SK-N-SH (cell line): ENCODE results near the gene TBC1D5. TPM values are rescaled to one million over a fixed set of nuclear protein-coding genes. Genes with fewer than 3 reads are reported as not detected.

Experiments used
- CTCF ChIA-PET: fragments of 300-600, 350-600 bp; formaldehyde crosslinking; extraction: SDS; loops from one replicate; lab custom pipeline; 2021; lab: Yijun Ruan, JAX
- POLR2A ChIA-PET: fragments of 350-600 bp; sonication (Branson Sonifier 250); formaldehyde crosslinking; extraction: SDS; loops from one replicate; lab custom pipeline; 2020; ENCODE audit warnings: antibody characterized with exemption, inconsistent platforms; lab: Yijun Ruan, JAX
- DNase-seq: peaks from one replicate; pipeline ENCODE4 v3.0.0; 2012
- H2AFZ ChIP-seq: fragments of 200-600 bp; sonication (generic); 2 replicates; pipeline ENCODE4 v1.8.1; 2016; ENCODE audit warnings: antibody characterized with exemption, mild to moderate bottlenecking, low read depth
- H3F3A ChIP-seq: fragments of 200-600 bp; sonication (generic); replicated peaks from 2 replicates; pipeline ENCODE3; 2016; ENCODE audit warnings: antibody characterized with exemption, mild to moderate bottlenecking; ENCODE audit not compliant: insufficient read depth
- H3K27ac ChIP-seq, 2 experiments: fragments of 200-500 bp in 1 of 2; fragments of 200-600 bp in 1 of 2; sonication (Bioruptor generic) in 1 of 2; sonication (generic), shearing (Covaris generic) in 1 of 2; 2 replicates each; pipeline versions ENCODE4 v1.5.1 to v1.6.1; 2014 to 2016; ENCODE audit warnings: low read depth in 2 of 2, inconsistent platforms in 1 of 2, low read length in 1 of 2, mild to moderate bottlenecking in 1 of 2, mixed read lengths in 1 of 2
- H3K27me3 ChIP-seq: fragments of 200-600 bp; sonication (generic), shearing (Covaris generic); 2 replicates; pipeline ENCODE4 v1.6.1; 2016; ENCODE audit warnings: mixed run types; ENCODE audit not compliant: insufficient read depth
- H3K36me3 ChIP-seq, 2 experiments: fragments of 200-500 bp in 1 of 2; fragments of 200-600 bp in 1 of 2; sonication (Bioruptor generic) in 1 of 2; sonication (generic) in 1 of 2; replicated peaks in 1 of 2; 2 replicates each; pipeline versions ENCODE3 to v1.5.1; 2014 to 2016; ENCODE audit warnings: low read length in 1 of 2, mild to moderate bottlenecking in 1 of 2; ENCODE audit not compliant: insufficient read depth in 2 of 2, control insufficient read depth in 1 of 2
- H3K4me1 ChIP-seq, 2 experiments: fragments of 200-500 bp in 1 of 2; fragments of 200-600 bp in 1 of 2; sonication (Bioruptor generic) in 1 of 2; sonication (generic), shearing (Covaris generic) in 1 of 2; 2 replicates each; pipeline versions ENCODE4 v1.5.1 to v1.6.1; 2014 to 2016; ENCODE audit warnings: low read depth in 1 of 2, low read length in 1 of 2, mixed run types in 1 of 2; ENCODE audit not compliant: insufficient read depth in 2 of 2, control insufficient read depth in 1 of 2
- H3K4me2 ChIP-seq: fragments of 200-600 bp; sonication (generic), shearing (Covaris generic); 2 replicates; pipeline ENCODE4 v1.6.1; 2017; ENCODE audit warnings: mixed run types
- H3K4me3 ChIP-seq, 2 experiments: fragments of 200-500 bp in 1 of 2; fragments of 200-600 bp in 1 of 2; sonication (Bioruptor generic) in 1 of 2; sonication (generic), shearing (Covaris generic) in 1 of 2; 2 replicates each; pipeline versions ENCODE4 v1.5.1 to v1.8.1; 2014 to 2016; ENCODE audit warnings: low read depth in 2 of 2, inconsistent platforms in 1 of 2, low read length in 1 of 2, mild to moderate bottlenecking in 1 of 2, mixed read lengths in 1 of 2, moderate library complexity in 1 of 2
- H3K79me2 ChIP-seq: fragments of 200-600 bp; sonication (generic); 2 replicates; pipeline ENCODE4 v1.8.1; 2017; ENCODE audit warnings: mild to moderate bottlenecking; ENCODE audit not compliant: insufficient read depth
- H3K9ac ChIP-seq: fragments of 200-600 bp; sonication (generic); 2 replicates; pipeline ENCODE4 v1.6.1; 2017; ENCODE audit warnings: mixed run types
- H3K9me2 ChIP-seq: fragments of 200-600 bp; sonication (generic); 2 replicates; pipeline ENCODE4 v1.6.1; 2017; ENCODE audit warnings: mixed run types
- H3K9me3 ChIP-seq: fragments of 200-600 bp; sonication (generic); 2 replicates; pipeline ENCODE4 v1.6.1; 2017; ENCODE audit warnings: mixed run types, mild to moderate bottlenecking, moderate library complexity
- H4K20me1 ChIP-seq: fragments of 200-600 bp; sonication (generic); 2 replicates; pipeline ENCODE4 v1.6.1; 2017; ENCODE audit warnings: mild to moderate bottlenecking, mixed run types; ENCODE audit not compliant: insufficient read depth
- FOXJ3 ChIP-seq: sonication (generic); formaldehyde crosslinking; IDR thresholded peaks from 2 replicates; pipeline ENCODE4 v1.5.1; 2020; ENCODE audit warnings: mild to moderate bottlenecking, missing genetic modification reagents
- FOXM1 ChIP-seq: IDR thresholded peaks from 2 replicates; pipeline ENCODE4 v1.4.0; 2012; ENCODE audit warnings: low read depth, mild to moderate bottlenecking
- GATA2 ChIP-seq: sonication (generic); formaldehyde crosslinking; IDR thresholded peaks from 2 replicates; pipeline ENCODE4 v1.5.0; 2020; ENCODE audit warnings: mild to moderate bottlenecking, missing genetic modification reagents
- JUND ChIP-seq: IDR thresholded peaks from 2 replicates; pipeline ENCODE4 v1.4.0; 2012
- MEF2A ChIP-seq: IDR thresholded peaks from 2 replicates; pipeline ENCODE4 v1.4.0; 2012; ENCODE audit warnings: low read depth, borderline replicate concordance
- NRF1 ChIP-seq: IDR thresholded peaks from 2 replicates; pipeline ENCODE4 v1.6.1; 2012; ENCODE audit warnings: low read depth, mild to moderate bottlenecking, low read length
- POLR2AphosphoS5 ChIP-seq: IDR thresholded peaks from 2 replicates; pipeline ENCODE4 v1.6.1; 2012; ENCODE audit warnings: low read depth, low read length
- RXRA ChIP-seq: IDR thresholded peaks from 2 replicates; pipeline ENCODE4 v1.4.0; 2012; ENCODE audit warnings: low read depth, mild to moderate bottlenecking, borderline replicate concordance
- SIN3A ChIP-seq: IDR thresholded peaks from 2 replicates; pipeline ENCODE4 v1.6.1; 2012; ENCODE audit warnings: low read depth, mild to moderate bottlenecking, low read length, moderate library complexity, borderline replicate concordance
- SMC3 ChIP-seq: IDR thresholded peaks from 2 replicates; pipeline ENCODE4 v1.6.1; 2012; ENCODE audit warnings: low read depth, low read length, improper control_type of control experiment
- TEAD4 ChIP-seq: IDR thresholded peaks from 2 replicates; pipeline ENCODE4 v1.4.0; 2012; ENCODE audit warnings: mild to moderate bottlenecking, borderline replicate concordance; ENCODE audit not compliant: insufficient read depth
- polyA plus RNA-seq, 3 experiments: library from polyadenylated mRNA; depleted of rRNA; stranded (reverse); fragments of >200 nt; gene quantifications; 2 replicates each; pipeline ENCODE4 v1.2.3, GENCODE V29; 2012
- TF ChIP-seq, protein P1 (sequence below): IDR thresholded peaks from 2 replicates; pipeline ENCODE4 v1.4.0; 2012; ENCODE audit warnings: low read depth
- TF ChIP-seq, protein P2 (sequence below): IDR thresholded peaks from 2 replicates; pipeline ENCODE4; 2012
- TF ChIP-seq, protein P3 (sequence below): fragments of 200-600 bp; sonication (generic); IDR thresholded peaks from 2 replicates; pipeline ENCODE4 v1.6.1; 2017; ENCODE audit warnings: antibody characterized with exemption, mild to moderate bottlenecking, moderate library complexity
- TF ChIP-seq, protein P4 (sequence below): fragments of 150-350 bp; IDR thresholded peaks from 2 replicates; pipeline ENCODE4 v1.6.1; 2016; ENCODE audit warnings: mild to moderate bottlenecking, low read depth, low read length
- TF ChIP-seq, protein P5 (sequence below): fragments of 150-350 bp; IDR thresholded peaks from 2 replicates; pipeline ENCODE4 v1.6.1; 2017; ENCODE audit warnings: antibody characterized with exemption, low read length, low read depth, borderline replicate concordance
- TF ChIP-seq, protein P6 (sequence below): IDR thresholded peaks from 2 replicates; pipeline ENCODE4 v1.4.0; 2012; ENCODE audit warnings: low read depth, borderline replicate concordance

TBC1D5 gene
- polyA plus RNA-seq, 1 of the 3 experiments (the other 2 are of a cell fraction), result 19.5 TPM

DNA sequence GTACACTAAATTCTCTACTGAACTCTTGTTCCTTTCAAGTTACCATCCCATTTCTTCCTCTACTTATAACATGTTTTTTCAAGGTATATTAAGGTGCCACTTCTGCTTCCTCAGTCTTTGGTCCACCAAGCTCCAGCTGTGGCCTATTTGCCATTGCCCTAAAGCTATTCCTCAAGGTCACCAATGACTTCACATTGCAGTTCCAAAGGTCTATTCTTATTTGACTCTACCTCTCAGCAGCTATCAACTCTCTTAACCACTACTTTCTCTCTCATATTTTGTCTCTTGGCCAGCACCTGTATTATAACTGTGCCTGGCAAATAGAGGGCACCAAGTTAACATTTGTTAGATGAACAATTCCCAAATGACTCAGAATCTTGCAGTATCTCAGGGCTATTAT is 503.0 kb downstream of the TBC1D5 start (continued):
- TF ChIP-seq, protein P1, sequence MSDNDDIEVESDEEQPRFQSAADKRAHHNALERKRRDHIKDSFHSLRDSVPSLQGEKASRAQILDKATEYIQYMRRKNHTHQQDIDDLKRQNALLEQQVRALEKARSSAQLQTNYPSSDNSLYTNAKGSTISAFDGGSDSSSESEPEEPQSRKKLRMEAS, result no peak
- no peak for TF ChIP-seq GATA2 (CRISPR knock-in tag)
- TF ChIP-seq FOXM1, result no peak
- TF ChIP-seq, protein P2, sequence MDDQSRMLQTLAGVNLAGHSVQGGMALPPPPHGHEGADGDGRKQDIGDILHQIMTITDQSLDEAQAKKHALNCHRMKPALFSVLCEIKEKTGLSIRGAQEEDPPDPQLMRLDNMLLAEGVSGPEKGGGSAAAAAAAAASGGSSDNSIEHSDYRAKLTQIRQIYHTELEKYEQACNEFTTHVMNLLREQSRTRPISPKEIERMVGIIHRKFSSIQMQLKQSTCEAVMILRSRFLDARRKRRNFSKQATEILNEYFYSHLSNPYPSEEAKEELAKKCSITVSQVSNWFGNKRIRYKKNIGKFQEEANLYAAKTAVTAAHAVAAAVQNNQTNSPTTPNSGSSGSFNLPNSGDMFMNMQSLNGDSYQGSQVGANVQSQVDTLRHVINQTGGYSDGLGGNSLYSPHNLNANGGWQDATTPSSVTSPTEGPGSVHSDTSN, result no peak
- TF ChIP-seq, protein P3, sequence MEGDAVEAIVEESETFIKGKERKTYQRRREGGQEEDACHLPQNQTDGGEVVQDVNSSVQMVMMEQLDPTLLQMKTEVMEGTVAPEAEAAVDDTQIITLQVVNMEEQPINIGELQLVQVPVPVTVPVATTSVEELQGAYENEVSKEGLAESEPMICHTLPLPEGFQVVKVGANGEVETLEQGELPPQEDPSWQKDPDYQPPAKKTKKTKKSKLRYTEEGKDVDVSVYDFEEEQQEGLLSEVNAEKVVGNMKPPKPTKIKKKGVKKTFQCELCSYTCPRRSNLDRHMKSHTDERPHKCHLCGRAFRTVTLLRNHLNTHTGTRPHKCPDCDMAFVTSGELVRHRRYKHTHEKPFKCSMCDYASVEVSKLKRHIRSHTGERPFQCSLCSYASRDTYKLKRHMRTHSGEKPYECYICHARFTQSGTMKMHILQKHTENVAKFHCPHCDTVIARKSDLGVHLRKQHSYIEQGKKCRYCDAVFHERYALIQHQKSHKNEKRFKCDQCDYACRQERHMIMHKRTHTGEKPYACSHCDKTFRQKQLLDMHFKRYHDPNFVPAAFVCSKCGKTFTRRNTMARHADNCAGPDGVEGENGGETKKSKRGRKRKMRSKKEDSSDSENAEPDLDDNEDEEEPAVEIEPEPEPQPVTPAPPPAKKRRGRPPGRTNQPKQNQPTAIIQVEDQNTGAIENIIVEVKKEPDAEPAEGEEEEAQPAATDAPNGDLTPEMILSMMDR, result no peak
- no peak for TF ChIP-seq TEAD4
- TF ChIP-seq MEF2A, result no peak
- TF ChIP-seq, protein P4, sequence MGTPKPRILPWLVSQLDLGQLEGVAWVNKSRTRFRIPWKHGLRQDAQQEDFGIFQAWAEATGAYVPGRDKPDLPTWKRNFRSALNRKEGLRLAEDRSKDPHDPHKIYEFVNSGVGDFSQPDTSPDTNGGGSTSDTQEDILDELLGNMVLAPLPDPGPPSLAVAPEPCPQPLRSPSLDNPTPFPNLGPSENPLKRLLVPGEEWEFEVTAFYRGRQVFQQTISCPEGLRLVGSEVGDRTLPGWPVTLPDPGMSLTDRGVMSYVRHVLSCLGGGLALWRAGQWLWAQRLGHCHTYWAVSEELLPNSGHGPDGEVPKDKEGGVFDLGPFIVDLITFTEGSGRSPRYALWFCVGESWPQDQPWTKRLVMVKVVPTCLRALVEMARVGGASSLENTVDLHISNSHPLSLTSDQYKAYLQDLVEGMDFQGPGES, result no peak

DNA sequence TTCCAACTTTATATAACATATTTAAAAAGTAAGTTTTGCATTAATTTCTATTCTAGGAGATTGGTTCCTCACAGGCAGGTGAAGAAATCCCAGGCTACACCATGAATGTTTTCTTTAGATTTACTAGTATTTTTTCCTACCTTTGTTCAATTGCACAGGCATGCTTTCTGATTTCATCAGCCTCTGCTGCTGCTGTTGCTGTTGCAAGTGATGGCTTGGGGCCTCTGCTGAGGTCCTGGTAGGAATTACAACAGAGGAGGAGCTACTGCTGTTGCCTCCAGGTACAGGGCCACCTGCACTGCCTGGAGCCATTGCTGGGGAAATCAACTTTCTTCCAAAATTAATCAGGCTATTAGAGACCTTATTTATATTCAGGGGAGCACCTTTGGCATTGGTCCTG is 504.4 kb downstream of the TBC1D5 start:
- Histone ChIP-seq H3K36me3 (peaks cover 0 to 3% of the 10 kb centered on the region in 2 experiments), H3K9me3 (no peaks in the 10 kb centered on the region), H3K4me3 (no peak overlapping the region), H3K4me1 (no peaks in the 10 kb centered on the region; a peak in 1 of 4 replicates), H2AFZ (no peak overlapping the region), H3K79me2 (no peaks in the 10 kb centered on the region), H3K27ac (no peak overlapping the region), H3F3A (no peaks in the 10 kb centered on the region), H3K9ac (no peak overlapping the region), H3K9me2 (no peaks in the 10 kb centered on the region), H4K20me1 (no peaks in the 10 kb centered on the region), H3K27me3 (no peaks in the 10 kb centered on the region), H3K4me2 (no peak overlapping the region)
- CTCF ChIA-PET, result interaction anchor here (1.0 to 1.4 kb wide), 2 partner anchors 13 to 24 kb away, joined by 4 read pairs; no protein-coding TSS in a partner anchor
- POLR2A ChIA-PET, result no interaction called here
- DNase-seq, result no peak
- TF ChIP-seq, protein P4, result no peak
- TF ChIP-seq NRF1, result no peak
- TF ChIP-seq, protein P5, sequence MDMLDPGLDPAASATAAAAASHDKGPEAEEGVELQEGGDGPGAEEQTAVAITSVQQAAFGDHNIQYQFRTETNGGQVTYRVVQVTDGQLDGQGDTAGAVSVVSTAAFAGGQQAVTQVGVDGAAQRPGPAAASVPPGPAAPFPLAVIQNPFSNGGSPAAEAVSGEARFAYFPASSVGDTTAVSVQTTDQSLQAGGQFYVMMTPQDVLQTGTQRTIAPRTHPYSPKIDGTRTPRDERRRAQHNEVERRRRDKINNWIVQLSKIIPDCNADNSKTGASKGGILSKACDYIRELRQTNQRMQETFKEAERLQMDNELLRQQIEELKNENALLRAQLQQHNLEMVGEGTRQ, result no peak
- TF ChIP-seq RXRA, result no peak
- TF ChIP-seq SIN3A, result no peak
- no peak for TF ChIP-seq SMC3
- no peak for TF ChIP-seq JUND
- no peak for TF ChIP-seq POLR2AphosphoS5
- no peak for TF ChIP-seq FOXJ3
- TF ChIP-seq, protein P6, sequence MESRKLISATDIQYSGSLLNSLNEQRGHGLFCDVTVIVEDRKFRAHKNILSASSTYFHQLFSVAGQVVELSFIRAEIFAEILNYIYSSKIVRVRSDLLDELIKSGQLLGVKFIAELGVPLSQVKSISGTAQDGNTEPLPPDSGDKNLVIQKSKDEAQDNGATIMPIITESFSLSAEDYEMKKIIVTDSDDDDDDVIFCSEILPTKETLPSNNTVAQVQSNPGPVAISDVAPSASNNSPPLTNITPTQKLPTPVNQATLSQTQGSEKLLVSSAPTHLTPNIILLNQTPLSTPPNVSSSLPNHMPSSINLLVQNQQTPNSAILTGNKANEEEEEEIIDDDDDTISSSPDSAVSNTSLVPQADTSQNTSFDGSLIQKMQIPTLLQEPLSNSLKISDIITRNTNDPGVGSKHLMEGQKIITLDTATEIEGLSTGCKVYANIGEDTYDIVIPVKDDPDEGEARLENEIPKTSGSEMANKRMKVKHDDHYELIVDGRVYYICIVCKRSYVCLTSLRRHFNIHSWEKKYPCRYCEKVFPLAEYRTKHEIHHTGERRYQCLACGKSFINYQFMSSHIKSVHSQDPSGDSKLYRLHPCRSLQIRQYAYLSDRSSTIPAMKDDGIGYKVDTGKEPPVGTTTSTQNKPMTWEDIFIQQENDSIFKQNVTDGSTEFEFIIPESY, result no peak
- TF ChIP-seq, protein P2, result no peak
